Chondrocyte (in vitro differentiated cells): ENCODE results near the gene LRRC43. TPM values are rescaled to one million over a fixed set of nuclear protein-coding genes. Genes with fewer than 3 reads are reported as not detected.

ENCODE experiments used
- DNase-seq: peaks from one replicate; pipeline ENCODE4 v3.0.0; 2021; ENCODE audit warnings: mixed read lengths, low spot score
- H3K27ac Mint-ChIP-seq: one replicate; pipeline ENCODE4 v1.8.0; 2021; ENCODE audit warnings: mild to moderate bottlenecking, moderate library complexity, mixed read lengths; ENCODE audit not compliant: unreplicated experiment
- H3K27me3 Mint-ChIP-seq: 2 replicates; pipeline ENCODE4 v1.8.0; 2021; ENCODE audit warnings: low read depth, mixed read lengths
- H3K36me3 Mint-ChIP-seq: 2 replicates; pipeline ENCODE4 v1.8.0; 2021; ENCODE audit warnings: low read depth, mixed read lengths
- H3K4me1 Mint-ChIP-seq: 2 replicates; pipeline ENCODE4 v1.8.0; 2021; ENCODE audit warnings: low read depth, mild to moderate bottlenecking, mixed read lengths
- H3K4me3 Mint-ChIP-seq: one replicate; pipeline ENCODE4 v1.8.0; 2021; ENCODE audit warnings: mild to moderate bottlenecking, moderate library complexity, mixed read lengths; ENCODE audit not compliant: unreplicated experiment
- H3K9me3 Mint-ChIP-seq: 2 replicates; pipeline ENCODE4 v1.8.0; 2021; ENCODE audit warnings: low read depth, mixed read lengths
- CTCF ChIP-seq: fragments of 200-600 bp; sonication (generic); IDR thresholded peaks from 2 replicates; pipeline ENCODE4 v1.5.0; 2021; ENCODE audit warnings: antibody characterized with exemption, mild to moderate bottlenecking, moderate library complexity
- total RNA-seq: library from RNA; stranded (reverse); gene quantifications from 3 replicates; pipeline ENCODE4 v1.2.1, GENCODE V29; 2021

LRRC43 gene
- total RNA-seq, 1 donor from 2014 or later: 2.0 TPM

- Mint-ChIP-seq H3K4me1 (no peaks in the 10 kb centered on the region), H3K27ac (no peak overlapping the region), H3K4me3 (no peak overlapping the region), H3K9me3 (no peaks in the 10 kb centered on the region), H3K27me3 (no peaks in the 10 kb centered on the region), H3K36me3 (peaks cover 36% of the 10 kb centered on the region)
- no peak for DNase-seq
- TF ChIP-seq CTCF: no peak
Observed at GRCh38 chr12:122137681-122138080, 45.2 kb upstream of the LRRC43 start.

- Mint-ChIP-seq H3K9me3 (no peaks in the 10 kb centered on the region), H3K27ac (no peak overlapping the region), H3K27me3 (no peaks in the 10 kb centered on the region), H3K4me1 (no peaks in the 10 kb centered on the region), H3K4me3 (no peak overlapping the region), H3K36me3 (peaks cover 34% of the 10 kb centered on the region)
- TF ChIP-seq CTCF: no peak
- DNase-seq: no peak
Observed at GRCh38 chr12:122138181-122138580, 44.7 kb upstream of the LRRC43 start.

- Mint-ChIP-seq H3K4me3 (no peak overlapping the region), H3K27ac (no peak overlapping the region), H3K9me3 (no peaks in the 10 kb centered on the region), H3K27me3 (no peaks in the 10 kb centered on the region), H3K36me3 (peaks cover 31% of the 10 kb centered on the region), H3K4me1 (no peaks in the 10 kb centered on the region)
- no peak for DNase-seq
- no peak for TF ChIP-seq CTCF
Observed at GRCh38 chr12:122138616-122139015, 44.3 kb upstream of the LRRC43 start.

GRCh38 chr12:122139266-122139665 is 43.7 kb upstream of the LRRC43 start:
- Mint-ChIP-seq H3K4me3 (no peak overlapping the region), H3K27ac (no peak overlapping the region), H3K36me3 (peaks cover 28% of the 10 kb centered on the region), H3K4me1 (no peaks in the 10 kb centered on the region), H3K27me3 (no peaks in the 10 kb centered on the region), H3K9me3 (no peaks in the 10 kb centered on the region)
- TF ChIP-seq CTCF: no peak
- DNase-seq: no peak

GRCh38 chr12:122139941-122140340 is 43.0 kb upstream of the LRRC43 start:
- H3K4me3 Mint-ChIP-seq: no peak overlapping the region
- H3K27me3 Mint-ChIP-seq: no peaks in the 10 kb centered on the region
- peaks cover 27% of the 10 kb centered on the region for H3K36me3 Mint-ChIP-seq
- H3K4me1 Mint-ChIP-seq: no peaks in the 10 kb centered on the region
- TF ChIP-seq CTCF: no peak
- no peaks in the 10 kb centered on the region for H3K9me3 Mint-ChIP-seq
- no peak overlapping the region for H3K27ac Mint-ChIP-seq
- DNase-seq: no peak
